IPS-11a (cell line): ENCODE data around the gene VSTM2A.
"Not testable (repeated sequence)": the region's sequence is repeated elsewhere in the genome, so short reads cannot be mapped to it uniquely, and the experiment has no call there.

Source experiments
- H3K4me3 ChIP-seq: one replicate; pipeline ENCODE4 v1.5.1; 2013; ENCODE audit warnings: low read depth, low read length, control low read depth

VSTM2A gene

GRCh38 chr7:54541669-54542625 is at the start of gene VSTM2A:
Gene VSTM2A (plus strand): TSS chr7:54542375. CDS start chr7:54542731, 356 bp downstream.
- peak within 1 kb of the TSS; percentile 38 for H3K4me3 ChIP-seq

DNA sequence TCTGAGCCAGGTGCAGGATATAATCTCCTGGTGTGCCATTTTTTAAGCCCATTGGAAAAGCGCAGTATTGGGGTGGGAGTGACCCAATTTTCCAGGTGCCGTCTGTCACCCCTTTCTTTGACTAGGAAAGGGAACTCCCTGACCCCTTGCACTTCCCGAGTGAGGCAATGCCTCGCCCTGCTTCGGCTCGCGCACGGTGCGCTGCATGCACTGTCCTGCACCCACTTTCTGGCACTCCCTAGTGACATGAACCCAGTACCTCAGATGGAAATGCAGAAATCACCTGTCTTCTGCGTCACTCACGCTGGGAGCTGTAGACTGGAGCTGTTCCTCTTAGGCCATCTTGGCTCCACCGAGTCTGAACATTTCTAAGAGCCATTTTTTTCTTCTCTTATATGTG is 37.6 kb upstream of the VSTM2A start:
- not testable (repeated sequence) for H3K4me3 ChIP-seq

DNA sequence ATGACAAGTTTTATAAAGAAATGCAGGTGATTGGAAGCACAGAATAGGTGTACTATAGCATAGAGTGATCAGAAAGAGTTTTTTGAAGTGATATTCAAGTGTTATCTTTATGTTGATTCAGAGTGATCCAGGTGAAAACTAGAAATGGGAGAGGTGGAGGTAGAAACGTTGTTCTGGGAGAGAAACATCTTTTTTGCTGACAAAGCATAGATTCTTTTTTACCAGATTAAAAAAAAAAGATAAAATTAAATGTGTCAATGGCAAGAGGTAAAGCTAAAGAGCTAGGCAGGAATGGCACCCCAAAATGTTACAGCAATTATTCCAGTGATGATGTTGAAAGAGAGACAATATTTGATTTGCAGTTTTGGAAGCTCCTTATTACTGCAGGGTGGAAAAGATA is 12.6 kb upstream of the VSTM2A start:
- H3K4me3 ChIP-seq = no peak overlapping the region

- H3K4me3 ChIP-seq = no peak overlapping the region
Observed at GRCh38 chr7:54538122-54538521, 4.1 kb upstream of the VSTM2A start.

GRCh38 chr7:54543051-54543488 is 895 bp downstream of the VSTM2A start:
- no peak overlapping the region for H3K4me3 ChIP-seq

DNA sequence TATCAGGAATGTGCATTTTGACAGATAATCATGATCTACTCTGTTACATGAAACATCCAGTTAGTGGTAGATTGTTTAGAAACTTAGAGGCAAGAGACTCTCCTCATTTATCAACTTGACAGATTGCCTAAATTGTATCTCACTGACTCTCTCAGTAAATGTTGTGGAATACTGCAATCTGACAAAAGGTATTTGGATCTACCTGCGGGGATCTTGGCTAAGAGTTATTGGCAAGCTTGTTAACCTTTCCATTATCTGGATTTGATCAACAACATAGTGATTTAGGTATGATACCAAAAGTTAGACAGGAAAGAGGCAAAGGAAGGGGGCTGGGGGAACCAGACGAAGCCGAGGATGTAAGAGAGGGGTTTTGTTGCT is 2.0 kb downstream of the VSTM2A start:
- H3K4me3 ChIP-seq = peak overlapping the region; percentile 50

DNA sequence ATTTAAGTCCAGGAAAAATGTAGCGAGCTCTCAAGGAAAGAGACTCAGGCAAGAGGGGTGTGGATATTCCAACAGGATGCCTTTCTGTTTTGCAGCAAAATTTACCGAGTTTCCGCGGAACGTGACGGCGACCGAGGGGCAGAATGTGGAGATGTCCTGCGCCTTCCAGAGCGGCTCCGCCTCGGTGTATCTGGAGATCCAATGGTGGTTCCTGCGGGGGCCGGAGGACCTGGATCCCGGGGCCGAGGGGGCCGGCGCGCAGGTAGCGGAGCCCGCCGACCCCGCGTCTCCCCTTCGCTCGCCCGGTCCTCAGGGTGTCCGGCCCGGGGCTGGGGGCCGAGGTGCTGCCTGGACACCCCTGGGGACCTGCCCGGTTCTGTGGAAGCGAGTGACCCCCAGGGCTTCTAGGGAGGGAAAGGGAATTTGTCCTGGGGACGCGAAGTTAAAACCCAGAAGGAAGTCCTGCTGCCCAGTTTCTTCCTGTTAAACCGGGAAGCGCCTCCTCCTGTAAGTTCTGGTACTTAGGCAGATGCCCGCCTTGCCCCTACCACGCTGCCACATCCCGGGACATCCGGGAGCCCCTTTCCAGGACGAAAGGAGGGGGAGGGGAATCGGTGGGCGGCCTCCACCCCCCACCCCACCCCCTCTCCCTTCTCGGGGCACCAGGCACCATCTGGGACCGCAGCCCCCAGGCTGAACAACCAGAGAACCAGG is 2.5 kb downstream of the VSTM2A start:
- H3K4me3 ChIP-seq = peak overlapping the region; percentile 50

DNA sequence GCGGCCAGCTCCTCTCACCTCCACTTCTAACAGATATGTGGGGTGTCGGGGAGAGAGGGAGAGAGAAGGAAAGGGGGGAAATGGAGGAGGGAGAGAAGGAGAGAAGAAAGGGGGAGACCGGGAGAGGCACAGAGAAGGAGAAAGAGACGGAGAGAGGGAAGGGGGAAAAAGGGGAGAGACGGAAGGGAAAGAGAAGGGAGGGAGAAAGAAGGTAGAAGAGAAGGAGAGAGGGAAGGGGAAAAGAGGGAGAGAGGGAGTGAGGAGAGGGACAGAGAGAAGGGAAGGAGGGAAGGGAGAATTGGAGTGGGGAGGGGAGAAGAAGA is 3.0 kb downstream of the VSTM2A start:
- peak overlapping the region; percentile 50 for H3K4me3 ChIP-seq

- H3K4me3 ChIP-seq = peak overlapping the region; percentile 67
Observed at GRCh38 chr7:54546081-54546985, 4.2 kb downstream of the VSTM2A start.

GRCh38 chr7:54546986-54547314 is 4.8 kb downstream of the VSTM2A start:
- H3K4me3 ChIP-seq = peak overlapping the region; percentile 67

- no peak overlapping the region for H3K4me3 ChIP-seq
Observed at GRCh38 chr7:54550471-54550870, 8.3 kb downstream of the VSTM2A start.

DNA sequence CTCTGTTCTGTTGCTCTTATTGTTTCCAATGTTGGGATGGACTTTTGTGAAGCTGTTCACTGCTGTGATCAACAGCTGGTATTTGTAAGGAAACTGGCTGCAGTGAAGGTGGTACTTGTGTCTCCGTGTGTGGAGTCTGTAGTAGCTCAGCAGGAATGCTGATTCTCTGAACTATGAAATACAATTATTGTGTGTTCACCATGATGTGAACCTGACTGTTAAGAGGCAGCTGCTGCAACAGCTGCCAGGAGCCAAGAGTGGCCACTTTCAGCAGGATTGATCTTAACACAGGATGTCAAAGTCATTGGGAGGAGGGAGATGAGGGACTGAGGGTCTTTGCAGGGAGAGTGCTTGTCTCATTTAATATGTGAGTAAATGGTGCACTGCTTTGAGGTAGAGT is 13.9 kb downstream of the VSTM2A start:
- no peak overlapping the region for H3K4me3 ChIP-seq

- no peak overlapping the region for H3K4me3 ChIP-seq
Observed at GRCh38 chr7:54559401-54559800, 17.2 kb downstream of the VSTM2A start.

DNA sequence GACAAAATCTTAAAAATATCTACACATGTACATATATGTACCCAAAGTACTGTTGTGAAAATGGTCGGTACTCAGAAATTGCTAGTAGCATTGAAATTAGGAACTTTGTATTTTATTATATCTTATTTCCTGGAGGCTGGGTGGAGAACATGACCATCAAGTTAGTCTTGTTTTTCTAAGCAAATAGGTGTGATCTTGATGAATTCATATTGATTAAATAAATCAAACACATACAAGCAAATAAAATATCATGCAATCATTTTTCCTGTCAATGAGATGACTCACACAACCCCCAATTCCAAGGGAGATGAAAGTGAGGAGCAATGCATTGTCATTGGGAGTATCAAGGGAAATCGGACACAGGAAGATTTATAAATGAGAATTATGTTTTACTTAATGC is 18.0 kb downstream of the VSTM2A start:
- H3K4me3 ChIP-seq = no peak overlapping the region

DNA sequence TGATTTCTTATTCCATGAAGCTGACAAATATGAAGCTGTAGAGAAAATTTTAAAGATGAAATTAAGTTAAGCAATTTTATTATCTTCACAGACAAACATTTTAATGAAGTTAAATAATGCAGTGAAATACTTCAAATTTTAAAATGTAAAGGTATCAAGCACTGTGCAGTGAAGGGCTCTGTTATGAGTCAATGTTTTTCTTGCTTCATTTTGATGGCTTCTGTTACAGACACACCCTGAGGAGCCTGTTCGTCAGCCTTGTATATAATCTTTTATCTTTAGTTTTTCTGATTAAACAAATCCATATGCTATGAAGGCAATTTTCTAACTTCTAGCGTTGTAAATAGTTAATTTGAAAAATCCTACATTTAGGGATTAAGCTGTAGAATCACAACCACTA is 18.5 kb downstream of the VSTM2A start:
- no peak overlapping the region for H3K4me3 ChIP-seq

DNA sequence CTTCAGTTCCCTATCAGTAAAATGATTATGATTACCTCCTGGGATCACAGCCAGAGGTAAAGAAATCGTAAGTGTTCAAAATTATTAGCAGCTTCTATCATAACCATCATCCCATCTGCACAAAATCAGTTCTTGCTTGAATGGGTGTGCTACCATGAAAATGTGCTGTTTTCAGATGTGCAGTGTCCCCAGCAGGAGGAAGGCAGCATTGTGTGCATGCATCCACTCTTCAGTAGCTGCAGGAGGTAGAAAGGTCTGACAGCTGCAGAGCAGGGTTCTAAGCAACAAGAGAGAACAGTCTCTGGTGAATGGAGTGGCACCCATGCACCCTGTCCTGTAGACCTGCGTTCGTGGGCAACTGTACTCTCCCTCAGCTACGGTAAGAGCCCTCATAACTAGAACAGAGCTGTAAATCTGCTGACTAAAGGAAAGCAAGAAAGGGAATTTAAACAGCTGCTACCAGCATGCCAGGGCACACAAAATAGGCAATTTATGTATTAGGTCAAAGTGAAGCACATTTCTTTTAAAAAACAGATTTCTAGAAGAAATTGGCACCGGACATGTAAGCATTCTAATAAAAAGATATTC is 21.2 kb downstream of the VSTM2A start:
- H3K4me3 ChIP-seq = no peak overlapping the region

DNA sequence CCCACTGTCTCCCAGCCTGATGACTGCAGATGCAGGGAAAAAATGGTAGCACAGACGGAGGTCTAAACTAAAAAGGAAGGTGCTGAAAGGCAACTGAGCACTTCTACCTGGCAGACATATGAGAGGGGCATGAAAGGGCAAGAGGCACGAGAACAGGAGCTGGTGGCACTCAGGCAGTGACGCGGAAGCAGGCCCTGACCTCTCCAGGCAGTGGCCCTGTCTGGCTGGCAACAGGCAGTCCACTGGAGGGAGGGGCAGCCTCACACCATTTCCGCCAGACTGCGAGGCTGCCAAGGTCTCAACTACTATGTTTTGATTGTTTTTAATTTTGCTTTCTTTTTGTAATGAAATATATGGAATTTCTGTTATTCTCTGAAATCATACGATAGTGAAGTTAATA is 23.3 kb downstream of the VSTM2A start:
- H3K4me3 ChIP-seq = no peak overlapping the region

DNA sequence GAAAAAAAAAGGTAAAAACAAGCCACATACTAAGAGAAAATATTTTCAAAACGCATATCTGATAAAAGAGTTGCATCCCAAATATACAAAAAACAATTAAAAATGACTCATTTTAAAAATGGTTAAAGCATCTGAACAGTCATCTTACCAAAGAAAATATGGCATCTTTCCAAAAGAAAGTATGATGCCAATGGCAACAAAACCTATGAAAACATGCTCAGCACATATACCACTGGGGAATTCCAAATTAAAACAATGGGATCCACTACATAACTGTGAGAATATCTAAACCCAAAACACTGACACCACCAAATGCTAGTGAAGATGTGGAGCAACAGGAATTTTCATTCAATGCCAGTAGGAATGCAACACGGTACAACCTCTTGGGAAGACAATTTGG is 39.3 kb downstream of the VSTM2A start:
- H3K4me3 ChIP-seq = no peak overlapping the region

DNA sequence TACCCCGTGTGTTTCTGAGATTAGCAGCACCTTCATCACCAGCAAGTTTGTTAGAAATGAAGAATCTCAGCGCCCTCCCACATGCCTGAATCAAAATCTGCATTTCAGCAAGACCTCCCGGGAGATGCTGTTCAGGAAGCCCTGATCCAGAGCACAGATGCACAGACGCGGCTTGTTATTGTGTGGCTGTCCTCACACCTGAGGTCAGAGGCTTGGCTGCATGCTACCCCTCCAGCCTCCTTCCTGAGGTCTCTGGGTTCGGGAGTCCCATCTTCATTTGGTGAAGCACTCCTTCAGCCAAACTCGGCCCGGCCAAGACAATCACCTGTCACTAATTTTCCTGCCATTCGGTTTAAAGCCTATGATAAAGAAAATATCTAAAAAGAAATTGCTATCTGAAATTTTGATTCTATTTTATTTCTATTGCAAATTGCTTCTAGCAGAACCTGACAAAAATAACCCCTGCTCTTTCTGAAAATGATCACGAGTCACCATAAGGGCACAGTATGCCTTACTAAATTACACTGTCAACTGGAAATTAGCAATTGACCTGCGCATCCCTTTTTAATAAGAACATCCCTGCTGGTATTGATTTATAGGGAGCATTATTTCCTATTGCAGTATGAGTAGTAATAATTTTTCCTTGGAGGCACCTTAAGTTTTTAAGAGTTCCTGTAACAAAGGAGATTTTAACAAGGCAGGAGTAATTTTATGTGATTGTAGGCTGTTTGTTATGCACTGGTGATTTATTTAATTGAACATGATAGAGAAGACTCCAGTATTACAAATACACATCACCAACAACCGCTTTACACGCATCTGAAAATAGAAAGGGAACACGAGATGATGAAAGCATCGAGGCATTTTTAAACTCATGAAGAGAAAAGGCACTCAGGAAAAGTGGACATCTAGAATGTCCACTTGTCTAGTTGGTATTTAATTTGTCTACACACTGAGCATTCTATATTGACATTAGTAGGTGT is 49.5 kb downstream of the VSTM2A start:
- no peak overlapping the region for H3K4me3 ChIP-seq

DNA sequence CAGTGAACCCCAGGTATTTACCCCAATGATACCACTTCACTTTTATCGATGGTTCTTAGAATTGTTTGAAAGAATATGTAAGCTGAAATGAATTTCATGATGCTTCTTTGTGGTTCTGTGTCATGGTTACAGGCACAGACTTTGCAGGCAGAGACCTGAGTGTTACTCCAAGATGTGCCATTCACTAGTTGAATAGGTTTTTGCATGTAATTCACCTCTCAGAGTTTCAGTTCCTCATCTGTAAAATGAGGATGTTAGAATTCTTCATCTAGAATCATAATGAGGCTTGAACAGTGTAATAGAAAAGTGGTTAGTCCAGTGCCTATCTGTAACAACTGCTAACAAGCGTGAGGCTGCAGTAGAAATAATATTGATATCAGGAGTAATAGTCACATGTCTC is 54.6 kb downstream of the VSTM2A start:
- no peak overlapping the region for H3K4me3 ChIP-seq
